Smooth muscle cell (in vitro differentiated cells): ENCODE results near the gene MAB21L4. TPM values are rescaled to one million over a fixed set of nuclear protein-coding genes. Genes with fewer than 3 reads are reported as not detected.

Experiments
- DNase-seq: peaks from one replicate; lab custom pipeline; 2025; ENCODE audit not compliant: unreplicated experiment; lab: John Stamatoyannopoulos, UW
- H2AFZ ChIP-seq: fragments of 200-600 bp; sonication (generic); 2 replicates; pipeline ENCODE4 v1.6.0; 2016; ENCODE audit warnings: antibody characterized with exemption, low read depth, mild to moderate bottlenecking
- H3F3A ChIP-seq: fragments of 200-600 bp; sonication (generic); 2 replicates; pipeline ENCODE4 v1.6.0; 2017; ENCODE audit warnings: antibody characterized with exemption, low read depth
- H3K27ac ChIP-seq: fragments of 200-600 bp; sonication (generic); 2 replicates; pipeline ENCODE4 v1.5.1; 2016; ENCODE audit warnings: low read depth, mild to moderate bottlenecking
- H3K27me3 ChIP-seq: fragments of 200-600 bp; sonication (generic); 2 replicates; pipeline ENCODE4 v1.6.1; 2016; ENCODE audit warnings: low read depth, mild to moderate bottlenecking
- H3K36me3 ChIP-seq: fragments of 200-600 bp; sonication (generic); 2 replicates; pipeline ENCODE4 v1.5.1; 2016; ENCODE audit warnings: low read depth
- H3K4me1 ChIP-seq: fragments of 200-600 bp; sonication (generic); 2 replicates; pipeline ENCODE4 v1.5.1; 2016; ENCODE audit warnings: low read depth
- H3K4me2 ChIP-seq: fragments of 200-600 bp; sonication (generic); 2 replicates; pipeline ENCODE4 v1.6.0; 2016; ENCODE audit warnings: mild to moderate bottlenecking
- H3K4me3 ChIP-seq: fragments of 200-600 bp; sonication (generic); 2 replicates; pipeline ENCODE4 v1.5.1; 2016; ENCODE audit warnings: mild to moderate bottlenecking
- H3K79me2 ChIP-seq: fragments of 200-600 bp; sonication (generic); 2 replicates; pipeline ENCODE4 v1.6.0; 2016; ENCODE audit warnings: low read depth, mild to moderate bottlenecking
- H3K9ac ChIP-seq: fragments of 200-600 bp; sonication (generic); 2 replicates; pipeline ENCODE4 v1.6.0; 2016; ENCODE audit warnings: low read depth
- H3K9me3 ChIP-seq: fragments of 200-600 bp; sonication (generic); replicated peaks from 2 replicates; pipeline ENCODE4 v1.5.1; 2016; ENCODE audit warnings: low read depth
- H4K20me1 ChIP-seq: fragments of 200-600 bp; sonication (generic); 2 replicates; pipeline ENCODE4 v1.6.0; 2016; ENCODE audit warnings: low read depth
- CTCF ChIP-seq: fragments of 200-600 bp; sonication (generic); IDR thresholded peaks from 2 replicates; pipeline ENCODE4 v1.5.1; 2017; ENCODE audit warnings: borderline replicate concordance, mild to moderate bottlenecking, antibody characterized with exemption; ENCODE audit not compliant: insufficient read depth, poor library complexity, severe bottlenecking
- WGBS: methylation state at CpG from one replicate; pipeline ENCODE4 v1.1.7; 2016; ENCODE audit warnings: low lambda C conversion rate; 5-methylcytosine and 5-hydroxymethylcytosine counted together
- polyA plus RNA-seq: library from polyadenylated mRNA; unstranded; fragments of >200 nt; fragmentation: Nextera tagmentation; extraction: Ambion mirVana; gene quantifications from 2 replicates; pipeline ENCODE4 v1.2.1, GENCODE V29; 2016
- total RNA-seq: library from RNA; depleted of rRNA; stranded (reverse); fragments of >200 nt; gene quantifications from 2 replicates; pipeline ENCODE4 v1.2.3, GENCODE V29; 2014

Gene MAB21L4
- total and polyA plus RNA-seq, 2 experiments from 2014 or later, result 0.53 to 2.2 TPM

- no peak for DNase-seq
- no peak for TF ChIP-seq CTCF
- H3K4me1 ChIP-seq, result no peaks in the 10 kb centered on the region
- no peak overlapping the region for H3K4me2 ChIP-seq
- no peaks in the 10 kb centered on the region for H3F3A ChIP-seq
- 89% methylated on average over 12 of the region's 12 CpGs for WGBS
- no peaks in the 10 kb centered on the region for H4K20me1 ChIP-seq
- H2AFZ ChIP-seq, result no peak overlapping the region
- H3K9me3 ChIP-seq, result no peaks in the 10 kb centered on the region
- no peak overlapping the region for H3K4me3 ChIP-seq
- no peaks in the 10 kb centered on the region for H3K79me2 ChIP-seq
- H3K36me3 ChIP-seq, result no peaks in the 10 kb centered on the region
- no peak overlapping the region for H3K9ac ChIP-seq
- H3K27me3 ChIP-seq, result peaks cover 14% of the 10 kb centered on the region
- no peak overlapping the region for H3K27ac ChIP-seq
Measured at GRCh38 chr2:240934701-240935102, 38.7 kb upstream of the MAB21L4 start.

GRCh38 chr2:240933966-240934700, 38.2 kb upstream of the MAB21L4 start:
- Histone ChIP-seq H3K27me3 (peaks cover 9% of the 10 kb centered on the region), H3K27ac (no peak overlapping the region), H4K20me1 (no peaks in the 10 kb centered on the region), H2AFZ (no peak overlapping the region), H3K4me2 (no peak overlapping the region), H3K4me3 (no peak overlapping the region), H3K9me3 (no peaks in the 10 kb centered on the region), H3K4me1 (no peaks in the 10 kb centered on the region), H3K36me3 (no peaks in the 10 kb centered on the region), H3K79me2 (no peaks in the 10 kb centered on the region), H3F3A (no peaks in the 10 kb centered on the region), H3K9ac (no peak overlapping the region)
- WGBS, result 86% methylated on average over 13 of the region's 23 CpGs
- DNase-seq, result no peak
- TF ChIP-seq CTCF, result no peak

GRCh38 chr2:240933048-240933965, 37.4 kb upstream of the MAB21L4 start:
- Histone ChIP-seq H3K4me2 (no peak overlapping the region), H3K4me3 (no peak overlapping the region), H3K79me2 (no peaks in the 10 kb centered on the region), H2AFZ (no peak overlapping the region), H3K9ac (no peak overlapping the region), H4K20me1 (no peaks in the 10 kb centered on the region), H3F3A (no peaks in the 10 kb centered on the region), H3K36me3 (no peaks in the 10 kb centered on the region), H3K9me3 (no peaks in the 10 kb centered on the region), H3K4me1 (no peaks in the 10 kb centered on the region), H3K27ac (no peak overlapping the region), H3K27me3 (peaks cover under 1% of the 10 kb centered on the region)
- DNase-seq, result no peak
- no peak for TF ChIP-seq CTCF
- WGBS, result 90% methylated on average over 28 of the region's 30 CpGs
